ENCODE data around the gene GPATCH2.

DNA sequence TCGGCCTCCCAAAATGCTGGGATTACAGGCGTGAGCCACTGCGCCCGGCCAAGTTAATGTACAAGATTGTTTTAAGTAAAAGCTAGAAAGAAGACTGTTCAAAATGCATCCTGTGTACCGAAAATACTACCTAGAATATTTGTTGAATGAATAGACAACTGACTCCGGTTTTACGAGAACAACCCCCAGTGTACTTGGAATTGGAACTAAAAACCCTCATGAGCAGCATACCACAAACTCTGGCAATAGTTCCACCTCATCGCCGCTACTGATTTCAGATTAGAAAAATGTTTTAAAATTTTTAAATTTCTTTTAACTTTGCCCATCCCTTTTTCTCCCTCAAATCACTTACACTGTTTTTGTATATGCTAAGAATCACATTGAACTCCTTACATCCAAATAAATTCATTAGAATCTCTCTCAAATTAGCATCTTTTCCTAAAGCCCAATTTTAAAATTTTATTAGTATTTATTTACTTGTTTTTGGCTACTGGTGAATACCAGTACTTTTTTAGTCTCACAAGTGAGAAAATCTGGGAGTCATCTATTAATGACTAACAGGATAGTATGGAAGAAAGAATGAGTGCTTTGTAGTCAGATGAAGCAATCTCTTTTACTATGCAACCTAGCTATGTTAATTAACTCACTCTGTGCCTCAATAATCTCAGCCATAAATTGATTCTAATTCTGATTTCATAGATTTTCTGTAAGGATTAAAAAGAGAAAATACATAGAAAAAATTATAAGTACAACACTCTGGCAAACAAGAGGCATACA lies 95.1 kb downstream of the GPATCH2 start:
- TF ChIP-seq TAF1 (IDR thresholded peaks at IDR 0.05; ENCODE audit: low read depth) (no peak), POLR2AphosphoS5 (IDR thresholded peaks at IDR 0.05) (no peak), EZH2 (IDR thresholded peaks at IDR 0.05; ENCODE audit: borderline replicate concordance, insufficient read depth, low read length, poor library complexity, severe bottlenecking) (no peak)
- TF ChIP-seq, protein P1, sequence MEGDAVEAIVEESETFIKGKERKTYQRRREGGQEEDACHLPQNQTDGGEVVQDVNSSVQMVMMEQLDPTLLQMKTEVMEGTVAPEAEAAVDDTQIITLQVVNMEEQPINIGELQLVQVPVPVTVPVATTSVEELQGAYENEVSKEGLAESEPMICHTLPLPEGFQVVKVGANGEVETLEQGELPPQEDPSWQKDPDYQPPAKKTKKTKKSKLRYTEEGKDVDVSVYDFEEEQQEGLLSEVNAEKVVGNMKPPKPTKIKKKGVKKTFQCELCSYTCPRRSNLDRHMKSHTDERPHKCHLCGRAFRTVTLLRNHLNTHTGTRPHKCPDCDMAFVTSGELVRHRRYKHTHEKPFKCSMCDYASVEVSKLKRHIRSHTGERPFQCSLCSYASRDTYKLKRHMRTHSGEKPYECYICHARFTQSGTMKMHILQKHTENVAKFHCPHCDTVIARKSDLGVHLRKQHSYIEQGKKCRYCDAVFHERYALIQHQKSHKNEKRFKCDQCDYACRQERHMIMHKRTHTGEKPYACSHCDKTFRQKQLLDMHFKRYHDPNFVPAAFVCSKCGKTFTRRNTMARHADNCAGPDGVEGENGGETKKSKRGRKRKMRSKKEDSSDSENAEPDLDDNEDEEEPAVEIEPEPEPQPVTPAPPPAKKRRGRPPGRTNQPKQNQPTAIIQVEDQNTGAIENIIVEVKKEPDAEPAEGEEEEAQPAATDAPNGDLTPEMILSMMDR (IDR thresholded peaks at IDR 0.05; ENCODE audit: poor library complexity, severe bottlenecking) = no peak
